ENCODE data around the gene ZACN.

ZACN gene

DNA sequence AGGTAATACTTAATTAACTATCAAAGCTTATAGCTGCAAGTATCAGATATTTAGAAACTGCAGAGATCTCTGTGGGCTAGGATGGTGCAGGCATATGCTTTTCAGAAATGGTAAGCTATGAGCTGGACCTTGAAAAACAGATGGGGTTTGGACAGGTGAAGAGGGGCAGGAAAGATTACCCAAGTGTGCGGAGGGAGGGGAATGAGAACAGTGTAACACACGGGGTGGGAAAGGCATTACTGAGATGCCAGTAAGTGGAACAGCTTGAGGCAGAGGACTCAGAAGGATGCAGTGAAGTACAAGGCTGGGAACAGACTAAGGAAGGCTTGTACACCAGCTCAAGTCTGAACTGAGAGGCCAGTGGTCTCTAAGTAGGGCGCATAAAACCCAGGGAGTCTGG lies 29.7 kb upstream of the ZACN start:
- Histone ChIP-seq H3K79me2 (ENCODE audit: insufficient read depth, low read length) (0 out of 2 replicates have a peak, but pooled peaks cover 6% of the 10 kb centered on the region), H3K27me3 (ENCODE audit: insufficient read depth, low read length, poor library complexity, severe bottlenecking) (no peaks in the 10 kb centered on the region), H3K9ac (ENCODE audit: low read depth, low read length, poor library complexity, severe bottlenecking) (no peak overlapping the region), H3K4me2 (ENCODE audit: low read depth, low read length, poor library complexity, severe bottlenecking) (no peak overlapping the region), H3K9me2 (replicated peaks; ENCODE audit: low read depth, low read length) (no peaks in the 10 kb centered on the region), H2AFZ (ENCODE audit: low read length) (no peak overlapping the region), H3K36me3 (ENCODE audit: insufficient read depth, low read length) (peaks cover 68% of the 10 kb centered on the region; the same call in 1 of the 2 replicates), H3F3A (ENCODE audit: low read depth) (no peaks in the 10 kb centered on the region), H4K20me1 (ENCODE audit: insufficient read depth, low read length, poor library complexity, severe bottlenecking) (no peaks in the 10 kb centered on the region), H3K4me1 (ENCODE audit: insufficient read depth, low read length, poor library complexity, severe bottlenecking) (no peaks in the 10 kb centered on the region), H3K9me3 (ENCODE audit: insufficient read depth, low read depth, low read length) (no peaks in the 10 kb centered on the region), H3K4me3 (ENCODE audit: low read length, poor library complexity, severe bottlenecking) (no peak overlapping the region)
- TF ChIP-seq EZH2phosphoT487 (IDR thresholded peaks at IDR 0.05; ENCODE audit: borderline replicate concordance): no peak
- TF ChIP-seq, protein P1, sequence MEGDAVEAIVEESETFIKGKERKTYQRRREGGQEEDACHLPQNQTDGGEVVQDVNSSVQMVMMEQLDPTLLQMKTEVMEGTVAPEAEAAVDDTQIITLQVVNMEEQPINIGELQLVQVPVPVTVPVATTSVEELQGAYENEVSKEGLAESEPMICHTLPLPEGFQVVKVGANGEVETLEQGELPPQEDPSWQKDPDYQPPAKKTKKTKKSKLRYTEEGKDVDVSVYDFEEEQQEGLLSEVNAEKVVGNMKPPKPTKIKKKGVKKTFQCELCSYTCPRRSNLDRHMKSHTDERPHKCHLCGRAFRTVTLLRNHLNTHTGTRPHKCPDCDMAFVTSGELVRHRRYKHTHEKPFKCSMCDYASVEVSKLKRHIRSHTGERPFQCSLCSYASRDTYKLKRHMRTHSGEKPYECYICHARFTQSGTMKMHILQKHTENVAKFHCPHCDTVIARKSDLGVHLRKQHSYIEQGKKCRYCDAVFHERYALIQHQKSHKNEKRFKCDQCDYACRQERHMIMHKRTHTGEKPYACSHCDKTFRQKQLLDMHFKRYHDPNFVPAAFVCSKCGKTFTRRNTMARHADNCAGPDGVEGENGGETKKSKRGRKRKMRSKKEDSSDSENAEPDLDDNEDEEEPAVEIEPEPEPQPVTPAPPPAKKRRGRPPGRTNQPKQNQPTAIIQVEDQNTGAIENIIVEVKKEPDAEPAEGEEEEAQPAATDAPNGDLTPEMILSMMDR (conservative IDR thresholded peaks at IDR 0.05; ENCODE audit: low read length): no peak

DNA sequence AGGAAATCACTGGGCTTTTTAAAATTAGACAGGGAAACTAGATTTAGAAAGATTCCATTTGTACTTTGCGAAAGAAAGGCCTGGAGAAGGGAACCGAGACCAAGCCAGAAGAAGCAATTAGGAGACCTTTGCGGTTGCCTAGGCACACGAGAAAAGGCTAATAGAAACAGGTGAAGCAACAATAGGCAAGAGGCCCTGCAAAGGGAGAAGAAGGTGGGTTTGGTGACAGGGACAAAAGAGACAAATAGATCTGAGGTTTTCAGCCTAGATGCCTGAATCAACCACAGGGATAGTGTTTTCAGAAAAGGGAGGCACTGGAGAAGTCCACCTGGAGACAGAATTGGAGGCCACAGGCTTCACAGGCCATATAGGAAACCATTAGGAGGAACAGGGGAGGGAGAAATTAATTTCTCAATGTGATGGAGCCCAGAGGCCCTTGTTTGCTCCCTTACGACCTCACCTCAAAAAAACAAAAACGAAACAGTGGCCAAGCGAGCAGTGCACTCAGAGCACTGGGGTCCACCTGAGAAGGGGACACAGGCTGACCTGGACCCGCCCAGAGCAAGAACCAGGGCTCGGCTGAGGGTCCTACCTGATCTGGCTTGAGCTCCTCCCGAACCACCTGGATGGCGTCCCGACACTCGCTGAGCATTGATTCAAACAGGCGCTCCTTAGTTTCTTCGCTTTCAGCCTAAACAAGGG lies 29.0 kb upstream of the ZACN start:
- Histone ChIP-seq H3K27me3 (ENCODE audit: insufficient read depth, low read length, poor library complexity, severe bottlenecking) (no peaks in the 10 kb centered on the region), H3K4me1 (ENCODE audit: insufficient read depth, low read length, poor library complexity, severe bottlenecking) (no peaks in the 10 kb centered on the region), H3K9me3 (ENCODE audit: insufficient read depth, low read depth, low read length) (no peaks in the 10 kb centered on the region), H3F3A (ENCODE audit: low read depth) (no peaks in the 10 kb centered on the region), H4K20me1 (ENCODE audit: insufficient read depth, low read length, poor library complexity, severe bottlenecking) (no peaks in the 10 kb centered on the region), H3K9me2 (replicated peaks; ENCODE audit: low read depth, low read length) (no peaks in the 10 kb centered on the region), H3K36me3 (ENCODE audit: insufficient read depth, low read length) (peaks cover 60% of the 10 kb centered on the region; the same call in 1 of the 2 replicates), H3K9ac (ENCODE audit: low read depth, low read length, poor library complexity, severe bottlenecking) (no peak overlapping the region), H3K79me2 (ENCODE audit: insufficient read depth, low read length) (0 out of 2 replicates have a peak, but pooled peaks cover 6% of the 10 kb centered on the region), H3K4me3 (ENCODE audit: low read length, poor library complexity, severe bottlenecking) (no peak overlapping the region), H2AFZ (ENCODE audit: low read length) (no peak overlapping the region), H3K4me2 (ENCODE audit: low read depth, low read length, poor library complexity, severe bottlenecking) (no peak overlapping the region)
- no peak for TF ChIP-seq EZH2phosphoT487 (IDR thresholded peaks at IDR 0.05; ENCODE audit: borderline replicate concordance)
- TF ChIP-seq, protein P1 (conservative IDR thresholded peaks at IDR 0.05; ENCODE audit: low read length): no peak

DNA sequence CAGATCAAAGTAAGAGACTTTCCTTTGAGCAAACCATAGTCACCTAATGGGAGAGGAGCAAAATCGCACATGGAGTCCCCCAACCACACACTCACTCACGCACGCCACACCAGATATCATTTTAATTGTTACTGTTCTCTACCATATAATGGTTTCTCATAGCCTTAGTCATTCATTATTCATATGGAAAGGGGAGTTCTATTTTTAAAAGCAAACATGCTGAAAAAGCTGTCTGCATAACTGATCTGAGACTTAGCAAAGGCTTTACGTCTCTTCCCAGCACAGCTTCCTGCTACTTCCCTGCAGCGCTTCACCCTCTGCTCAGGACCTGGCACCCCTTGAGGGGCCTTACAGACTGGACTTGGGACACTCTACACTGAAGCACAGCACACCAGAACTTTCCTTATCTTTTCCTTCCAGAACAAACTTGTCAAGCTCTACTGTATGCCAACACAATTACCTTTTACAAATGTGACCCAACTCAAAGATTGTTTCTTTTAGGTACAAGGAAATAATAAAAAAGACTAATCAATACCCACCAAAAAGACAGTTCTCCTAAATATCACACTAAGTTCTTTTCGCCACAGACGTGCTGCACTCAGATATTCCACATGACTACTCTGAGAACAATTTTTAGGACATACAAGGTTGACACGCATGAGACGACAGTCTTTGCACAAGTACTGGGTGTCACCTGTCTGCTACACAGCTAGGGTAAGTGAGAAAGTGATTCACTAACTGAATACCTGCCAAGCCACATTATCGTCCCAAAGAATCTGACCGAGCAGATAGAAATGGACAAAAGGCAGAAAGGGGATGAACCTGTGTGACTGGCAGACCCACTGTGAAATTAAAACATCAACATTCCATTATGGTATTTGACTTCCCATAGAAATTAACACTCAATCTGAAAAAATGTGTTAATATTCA lies 28.2 kb upstream of the ZACN start:
- H3K4me3 ChIP-seq (ENCODE audit: low read length, poor library complexity, severe bottlenecking): no peak overlapping the region
- no peaks in the 10 kb centered on the region for H3F3A ChIP-seq (ENCODE audit: low read depth)
- H3K4me1 ChIP-seq (ENCODE audit: insufficient read depth, low read length, poor library complexity, severe bottlenecking): no peaks in the 10 kb centered on the region
- H3K9me3 ChIP-seq (ENCODE audit: insufficient read depth, low read depth, low read length): no peaks in the 10 kb centered on the region
- TF ChIP-seq, protein P1 (conservative IDR thresholded peaks at IDR 0.05; ENCODE audit: low read length): no peak
- TF ChIP-seq EZH2phosphoT487 (IDR thresholded peaks at IDR 0.05; ENCODE audit: borderline replicate concordance): no peak
- no peaks in the 10 kb centered on the region for H4K20me1 ChIP-seq (ENCODE audit: insufficient read depth, low read length, poor library complexity, severe bottlenecking)
- H2AFZ ChIP-seq (ENCODE audit: low read length): no peak overlapping the region
- no peaks in the 10 kb centered on the region for H3K27me3 ChIP-seq (ENCODE audit: insufficient read depth, low read length, poor library complexity, severe bottlenecking)
- H3K9ac ChIP-seq (ENCODE audit: low read depth, low read length, poor library complexity, severe bottlenecking): no peak overlapping the region
- 0 out of 2 replicates have a peak, but pooled peaks cover 6% of the 10 kb centered on the region for H3K79me2 ChIP-seq (ENCODE audit: insufficient read depth, low read length)
- H3K4me2 ChIP-seq (ENCODE audit: low read depth, low read length, poor library complexity, severe bottlenecking): no peak overlapping the region
- peaks cover 52% of the 10 kb centered on the region; the same call in 1 of the 2 replicates for H3K36me3 ChIP-seq (ENCODE audit: insufficient read depth, low read length)
- no peaks in the 10 kb centered on the region for H3K9me2 ChIP-seq (replicated peaks; ENCODE audit: low read depth, low read length)

Measured in Loucy (cell line).